ENCODE data around the gene ARHGEF28.

Gene ARHGEF28

DNA sequence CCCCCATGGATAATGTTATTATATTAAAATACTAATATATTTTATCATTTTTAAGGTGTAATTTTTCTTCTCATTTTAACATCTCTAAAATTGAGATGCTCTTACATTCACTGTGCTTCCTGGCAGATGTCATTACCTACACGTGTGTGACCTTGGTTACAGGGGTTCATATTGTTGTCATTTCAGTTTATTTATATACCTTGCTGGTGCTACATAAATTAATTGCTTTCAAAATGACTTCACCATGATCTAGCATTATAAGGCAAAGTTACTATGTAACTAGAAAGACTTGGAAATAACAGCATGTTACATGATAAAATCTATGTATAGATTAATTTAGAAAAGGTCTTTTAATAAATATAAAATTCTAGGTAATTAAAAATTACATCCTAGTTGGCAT lies 60.9 kb downstream of the ARHGEF28 start:
- no peak for DNase-seq
- intact Hi-C loops (cut with DNase I): no loop called here

DNA sequence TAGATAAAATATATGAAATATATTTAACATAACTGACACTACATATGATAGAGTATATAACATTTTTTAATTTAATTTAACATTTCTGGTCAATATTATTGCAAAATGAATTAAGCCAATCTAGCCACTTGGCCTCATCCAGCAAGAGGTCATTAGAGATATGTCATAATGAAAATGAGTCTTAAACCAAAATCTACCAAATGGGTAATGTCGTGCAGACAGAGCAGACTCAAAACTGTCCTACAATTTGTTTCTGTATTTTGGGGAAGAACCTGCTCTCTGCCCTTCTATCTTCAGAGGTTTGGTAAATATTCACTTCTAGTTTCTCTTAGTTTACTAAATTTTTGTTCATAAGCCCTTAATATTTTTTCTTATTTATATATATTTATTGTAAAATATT lies 61.4 kb downstream of the ARHGEF28 start:
- intact Hi-C loops (cut with DNase I): no loop called here
- no peak for DNase-seq

DNA sequence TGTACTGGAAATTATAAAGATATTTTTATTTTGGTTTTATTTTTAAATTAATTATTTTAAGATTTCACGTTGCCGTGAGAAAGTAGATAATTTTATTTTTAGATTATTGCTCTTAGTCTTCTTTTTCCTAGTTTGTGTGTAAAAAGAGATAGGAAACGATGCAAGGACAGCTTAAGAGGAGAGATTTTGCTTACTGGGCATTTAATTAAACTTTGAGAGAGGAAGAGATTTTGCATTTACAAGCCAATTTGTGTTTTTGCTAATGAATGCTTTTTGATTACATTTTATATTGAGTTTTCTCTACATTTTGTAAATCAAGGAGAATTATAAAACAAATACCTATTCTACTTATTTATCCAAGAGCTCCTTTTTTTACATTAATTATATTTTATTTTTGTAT lies 64.0 kb downstream of the ARHGEF28 start:
- intact Hi-C loops (cut with DNase I): no loop called here
- no peak for DNase-seq

DNA sequence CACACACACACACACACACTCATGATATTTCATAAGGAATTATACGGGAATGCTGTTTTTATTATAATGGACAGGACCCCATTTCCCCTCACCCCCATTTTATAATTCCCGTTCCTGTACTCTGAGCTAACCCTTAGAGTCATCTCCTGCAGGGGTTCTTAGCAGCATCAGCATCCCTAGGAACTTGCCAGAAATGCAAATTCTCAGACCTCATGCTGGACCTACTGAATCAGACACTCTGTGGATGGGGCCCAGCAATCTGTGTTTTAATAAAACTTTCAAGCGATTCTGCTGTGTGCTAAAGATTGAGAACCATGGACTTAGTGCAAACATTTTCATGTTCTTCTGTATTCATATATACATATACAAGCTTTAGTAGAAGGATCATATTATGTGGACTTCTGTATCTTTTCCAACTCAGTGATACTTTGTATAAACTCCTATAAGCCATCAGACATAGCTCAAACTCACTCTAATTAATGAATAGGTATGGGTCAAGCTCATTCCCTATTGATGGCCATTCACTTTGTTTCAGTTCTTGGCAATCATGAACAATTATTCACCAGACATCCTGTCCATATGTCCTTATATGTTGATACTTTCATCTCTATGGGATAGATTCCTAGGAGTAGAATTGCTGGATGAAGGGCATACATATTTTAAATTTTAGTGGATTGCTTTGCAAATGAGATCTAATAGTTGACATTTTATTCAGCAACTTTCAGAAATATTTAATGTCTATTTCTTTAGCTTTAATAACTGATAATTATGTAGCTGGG lies 65.5 kb downstream of the ARHGEF28 start:
- intact Hi-C loops (cut with DNase I): no loop called here
- no peak for DNase-seq

DNA sequence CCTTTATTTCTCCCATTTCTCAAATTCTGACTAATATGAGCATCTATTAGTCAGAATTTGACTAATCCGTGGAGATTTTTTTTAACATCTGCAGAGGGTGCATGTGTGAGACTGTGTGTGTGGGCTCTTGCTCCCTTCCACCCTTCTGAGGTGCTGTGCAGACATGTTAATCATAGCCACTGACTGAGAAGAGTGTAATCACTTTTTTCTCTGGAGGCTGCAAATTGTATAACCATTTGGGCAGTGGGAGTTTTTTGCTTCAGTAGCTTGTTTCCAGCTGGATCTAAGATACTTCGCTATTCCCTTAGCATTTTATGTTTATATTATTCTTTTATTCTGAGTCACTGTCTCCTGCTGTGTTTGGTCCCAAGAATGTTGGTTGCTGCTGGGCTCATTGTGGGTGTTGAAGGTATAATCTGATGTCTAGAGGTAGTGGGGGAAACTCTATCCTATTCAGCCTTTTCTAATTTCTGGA lies 66.2 kb downstream of the ARHGEF28 start:
- intact Hi-C loops (cut with DNase I): no loop called here
- DNase-seq: peak in 17 of 42 donors; percentile 4 to 48 (median 23)

DNA sequence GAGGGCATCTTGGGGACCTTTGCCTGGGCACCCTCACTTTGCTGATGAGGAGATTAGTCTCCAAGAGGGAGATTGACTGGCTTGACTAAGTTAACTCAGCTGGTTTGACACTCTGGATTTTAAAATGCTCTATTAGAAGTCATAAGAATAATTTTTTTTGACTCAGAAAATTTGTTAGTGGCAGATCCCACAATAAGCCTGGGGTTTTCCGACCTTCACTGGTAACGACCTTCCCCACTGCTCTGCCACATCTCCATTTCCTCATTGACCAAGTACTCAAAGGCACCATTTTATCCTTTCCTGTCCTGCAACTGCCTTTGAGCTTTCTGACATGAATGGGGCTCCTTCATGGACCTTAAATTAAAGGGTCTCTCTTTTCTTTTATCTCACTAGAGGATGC lies 67.0 kb downstream of the ARHGEF28 start:
- DNase-seq: no peak
- intact Hi-C loops (cut with DNase I): no loop called here

DNA sequence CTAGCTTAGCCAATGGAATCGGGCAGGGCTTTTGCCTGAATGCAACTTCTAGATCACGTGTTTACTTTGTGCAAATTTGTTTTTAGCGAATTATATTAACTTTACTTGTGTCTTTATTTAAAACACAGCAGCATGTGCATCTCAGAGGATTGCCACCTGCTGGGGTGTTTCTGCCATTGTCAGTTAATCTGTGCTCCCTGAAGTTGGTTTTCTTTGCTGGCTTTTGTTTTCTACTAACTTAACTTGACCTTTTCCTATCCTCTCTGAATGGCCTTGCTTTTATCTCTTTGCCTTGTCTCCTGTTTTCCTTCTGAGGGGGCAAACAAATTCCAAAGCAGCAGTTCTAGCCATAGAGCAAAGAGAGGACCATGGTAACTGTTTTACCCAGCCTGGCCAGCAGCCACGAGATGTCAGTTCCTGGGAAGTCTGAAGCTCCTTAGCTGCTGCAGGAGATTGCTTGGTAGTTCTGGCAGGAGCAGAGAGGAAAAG lies 67.6 kb downstream of the ARHGEF28 start:
- intact Hi-C loops (cut with DNase I): no loop called here
- peak in 18 of 42 donors; percentile 7 to 51 (median 21) for DNase-seq

DNA sequence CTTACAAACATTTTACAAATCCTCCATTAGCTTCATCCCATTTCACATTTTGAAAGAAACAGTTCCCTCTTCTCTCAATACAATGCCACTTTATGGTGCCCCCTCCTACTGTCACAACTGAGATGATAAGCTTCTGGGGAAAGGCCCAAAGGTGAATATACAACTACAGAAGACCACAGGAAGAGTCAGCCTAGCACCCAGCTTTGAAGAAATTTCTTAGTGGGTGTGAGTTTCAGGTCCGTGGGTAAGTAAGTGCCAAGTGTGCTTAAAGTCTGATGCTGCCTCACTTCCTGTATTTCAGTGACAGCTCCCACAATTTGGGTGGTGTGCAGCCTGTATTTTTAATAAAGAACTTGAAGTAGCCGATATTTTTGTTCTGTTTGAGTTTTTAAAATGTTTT lies 68.1 kb downstream of the ARHGEF28 start:
- intact Hi-C loops (cut with DNase I): no loop called here
- DNase-seq: no peak

DNA sequence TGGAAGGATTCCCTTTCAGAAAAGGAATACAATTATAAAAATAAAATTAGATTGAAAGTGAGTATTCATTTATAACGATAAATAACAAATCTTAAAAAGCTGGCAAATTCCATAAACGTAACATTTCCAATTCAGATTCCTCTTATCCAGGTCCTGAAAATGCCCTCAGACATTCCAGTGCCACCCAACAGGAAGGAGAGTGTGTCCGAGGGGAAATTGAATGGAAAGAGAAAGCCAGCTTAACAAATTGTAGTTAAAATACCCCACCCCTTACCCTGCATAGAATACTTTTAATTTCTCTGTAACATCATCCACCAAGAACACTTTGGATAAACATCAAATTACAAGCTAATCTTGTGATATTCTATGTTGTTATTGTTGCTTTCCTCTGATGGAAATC lies 72.0 kb downstream of the ARHGEF28 start:
- intact Hi-C loops (cut with DNase I): no loop called here
- DNase-seq: no peak

DNA sequence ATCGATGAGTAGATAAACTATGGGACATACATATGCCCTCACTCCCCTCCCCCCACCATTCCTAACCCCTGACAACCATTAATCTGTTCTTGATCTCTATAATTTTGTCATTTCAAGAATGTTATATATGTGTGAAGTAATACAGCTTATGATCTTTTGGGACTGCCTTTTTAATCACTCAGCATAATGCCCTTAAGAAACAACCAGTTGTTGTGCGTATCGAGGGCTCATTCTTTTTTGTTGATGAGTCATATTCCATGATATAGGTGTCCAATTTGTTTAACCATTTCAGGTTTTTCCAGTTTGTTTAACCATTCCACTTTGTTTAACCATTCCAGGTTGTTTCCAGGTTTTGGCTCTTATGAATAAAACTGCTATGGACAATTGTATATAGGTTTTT lies 75.6 kb downstream of the ARHGEF28 start:
- no peak for DNase-seq
- intact Hi-C loops (cut with DNase I): no loop called here

DNA sequence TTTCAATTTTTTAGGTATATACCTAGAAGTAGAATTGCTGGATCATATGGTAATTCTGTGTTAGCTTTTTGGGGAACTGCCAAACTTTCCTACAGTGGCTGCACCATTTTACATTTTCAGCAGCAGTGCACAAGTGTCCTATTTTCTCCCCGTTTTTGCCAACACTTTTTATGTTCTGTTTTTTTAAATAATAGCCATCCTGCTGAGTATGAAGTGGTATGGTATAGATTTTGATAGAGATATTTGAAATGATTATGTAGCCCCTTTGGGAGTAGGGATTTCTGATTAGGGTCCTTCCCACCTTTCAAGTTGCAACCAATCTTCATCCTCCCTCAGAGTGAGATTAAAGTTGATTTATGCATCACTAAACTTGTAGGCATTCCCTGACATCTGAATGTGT lies 76.5 kb downstream of the ARHGEF28 start:
- intact Hi-C loops (cut with DNase I): no loop called here
- DNase-seq: no peak

DNA sequence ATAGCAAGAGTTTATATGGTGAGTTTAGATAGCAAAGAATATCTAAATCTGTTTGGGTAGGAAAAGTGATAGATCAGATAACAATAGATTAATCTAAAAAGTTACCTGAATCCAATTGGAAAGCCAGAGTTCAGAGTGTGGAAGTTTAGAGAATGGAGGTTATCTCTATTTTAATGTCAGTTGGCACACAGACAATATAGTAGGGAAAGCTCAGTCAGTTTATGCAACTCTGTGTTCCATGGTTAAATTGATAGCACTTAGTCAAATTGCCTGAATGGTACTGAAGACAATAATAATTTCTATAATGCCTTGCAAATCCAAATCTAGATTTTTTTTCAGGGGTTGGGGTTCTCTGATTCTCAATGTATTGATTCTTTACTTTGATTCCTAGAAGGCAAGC lies 77.0 kb downstream of the ARHGEF28 start:
- intact Hi-C loops (cut with DNase I): no loop called here

DNA sequence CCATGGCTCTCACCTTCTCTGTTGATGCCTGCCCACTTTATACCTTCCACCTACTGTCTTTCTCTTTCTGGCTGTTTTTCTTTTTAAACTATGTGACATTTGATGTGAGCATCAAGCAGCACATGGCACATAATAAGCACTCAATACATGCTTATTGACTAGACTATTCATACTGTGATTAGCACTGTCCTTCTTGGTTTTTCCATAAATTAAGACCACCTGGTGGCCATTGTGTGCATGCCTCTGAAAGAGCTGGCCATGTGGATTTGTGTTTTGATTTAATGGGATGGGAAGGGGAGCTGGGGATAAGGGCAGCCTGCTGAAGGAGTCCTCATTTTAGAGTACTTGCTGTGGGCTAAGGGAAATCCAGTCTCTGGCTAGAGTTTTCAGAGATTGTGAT lies 79.4 kb downstream of the ARHGEF28 start:
- no peak for DNase-seq
- intact Hi-C loops (cut with DNase I): no loop called here

More for the DNA sequence above, 77.0 kb downstream of the ARHGEF28 start:
- DNase-seq: no peak

DNA sequence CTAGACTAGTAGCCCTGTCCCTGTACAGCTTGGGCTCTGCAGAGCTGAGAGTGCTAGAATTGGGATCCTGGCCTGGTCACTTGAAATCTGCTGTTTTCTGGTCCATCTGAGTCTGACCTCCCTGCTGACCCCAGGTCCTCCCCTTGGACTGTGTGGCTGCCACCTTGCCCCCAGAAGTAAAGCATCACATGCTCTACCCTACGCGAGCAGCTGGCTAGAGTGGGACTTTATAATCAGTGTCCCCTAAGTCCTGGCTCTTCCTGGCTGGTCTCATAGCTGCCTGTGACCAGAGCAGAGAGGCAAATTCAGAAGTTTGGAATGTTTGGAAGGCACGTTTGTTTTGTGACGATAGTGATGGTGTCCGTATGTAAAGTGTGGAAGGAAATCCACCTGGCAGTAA lies 81.0 kb downstream of the ARHGEF28 start:
- no peak for DNase-seq
- intact Hi-C loops (cut with DNase I): no loop called here

DNA sequence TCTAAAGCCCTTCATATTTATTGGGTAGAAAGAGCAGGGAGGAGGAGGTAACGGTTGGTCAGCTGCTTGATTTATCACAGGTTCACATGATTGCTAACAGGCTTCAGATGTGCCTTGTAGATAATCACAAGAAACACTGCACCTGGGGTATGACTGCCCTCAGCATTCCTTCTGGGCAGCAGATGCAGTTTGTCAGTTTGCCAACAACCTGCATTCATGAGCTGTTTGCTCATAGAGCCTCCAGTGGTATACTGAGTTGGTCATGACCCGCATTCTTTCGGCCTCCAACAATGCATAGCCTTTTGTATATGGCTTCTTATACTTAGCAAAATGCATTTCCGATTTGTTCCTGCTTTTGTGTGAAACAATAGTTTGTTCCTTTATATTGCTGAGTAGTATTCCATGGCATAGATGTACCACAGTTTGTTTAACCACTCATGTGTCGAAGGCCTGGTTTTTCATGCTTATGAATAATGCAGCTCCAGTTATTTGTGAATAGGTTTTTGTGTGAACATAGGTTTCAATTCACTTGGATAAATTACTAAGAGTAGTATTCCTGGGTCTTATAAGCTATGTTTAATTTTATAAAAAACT lies 83.6 kb downstream of the ARHGEF28 start:
- no peak for DNase-seq
- intact Hi-C loops (cut with DNase I): no loop called here

DNA sequence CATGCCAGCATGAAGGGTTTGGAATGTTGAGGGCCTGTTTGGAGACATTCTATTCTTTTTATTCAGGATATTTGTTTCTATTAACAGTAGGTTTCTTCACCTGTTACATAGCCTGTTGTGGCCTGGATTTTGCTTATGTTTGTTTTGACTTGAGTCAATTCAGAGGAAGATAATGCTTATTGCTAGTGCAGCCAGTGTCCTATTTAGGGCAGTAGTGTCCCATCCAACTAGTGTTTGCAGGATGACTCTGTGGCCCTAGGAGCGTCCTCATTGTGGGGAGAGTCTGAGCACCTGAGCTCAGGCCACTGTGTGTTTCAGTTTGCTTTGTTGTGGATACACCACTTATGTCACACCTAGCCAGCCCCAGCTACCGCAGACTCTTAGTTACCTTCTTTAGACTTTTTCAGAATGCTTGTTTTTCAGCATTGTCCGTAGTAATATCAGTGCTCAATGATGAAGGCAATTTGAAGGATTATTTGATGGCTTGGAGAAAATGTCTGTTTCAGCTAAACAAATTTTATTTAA lies 90.3 kb downstream of the ARHGEF28 start:
- no peak for DNase-seq

DNA sequence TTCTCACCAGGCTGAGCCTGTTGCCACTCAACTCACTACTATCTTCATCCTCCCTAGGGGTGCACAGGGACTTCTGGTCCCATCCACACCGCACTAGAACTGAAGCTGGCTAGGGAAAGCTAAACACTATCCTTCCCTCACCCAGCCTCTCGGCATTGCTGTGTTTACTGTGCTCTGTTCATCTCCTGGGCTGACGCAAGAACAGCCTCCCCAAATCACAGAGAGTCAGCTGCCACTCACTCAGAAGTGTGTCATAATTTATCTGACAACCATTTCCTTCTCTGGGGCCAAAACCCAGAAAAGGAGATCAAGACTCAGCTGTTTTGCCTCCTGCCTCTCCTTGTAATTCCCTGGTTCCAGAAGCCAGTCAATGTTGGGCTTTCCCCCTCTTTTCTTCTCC lies 92.8 kb downstream of the ARHGEF28 start:
- no peak for DNase-seq
- intact Hi-C loops (cut with DNase I): no loop called here

More for the DNA sequence above, 90.3 kb downstream of the ARHGEF28 start:
- intact Hi-C loops (cut with DNase I): no loop called here

DNA sequence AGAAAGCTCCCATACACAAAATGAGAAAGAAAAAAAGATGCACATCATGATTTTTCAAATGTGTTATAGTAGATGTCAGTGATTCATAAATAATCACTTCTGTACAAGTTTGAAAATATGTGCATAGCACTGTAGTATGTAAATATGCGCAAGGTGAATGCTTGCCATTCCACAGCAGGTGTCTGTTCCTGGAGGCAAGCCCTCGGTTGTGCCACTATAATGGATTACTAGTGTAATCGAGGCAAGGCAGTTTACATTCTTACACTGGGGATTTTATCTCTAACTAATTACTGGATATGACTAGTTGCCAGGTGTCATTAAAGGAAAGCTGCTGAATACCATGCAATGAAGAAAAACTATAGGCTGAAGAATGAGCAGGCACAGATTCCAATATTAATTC lies 93.6 kb downstream of the ARHGEF28 start:
- intact Hi-C loops (cut with DNase I): no loop called here
- DNase-seq: no peak

DNA sequence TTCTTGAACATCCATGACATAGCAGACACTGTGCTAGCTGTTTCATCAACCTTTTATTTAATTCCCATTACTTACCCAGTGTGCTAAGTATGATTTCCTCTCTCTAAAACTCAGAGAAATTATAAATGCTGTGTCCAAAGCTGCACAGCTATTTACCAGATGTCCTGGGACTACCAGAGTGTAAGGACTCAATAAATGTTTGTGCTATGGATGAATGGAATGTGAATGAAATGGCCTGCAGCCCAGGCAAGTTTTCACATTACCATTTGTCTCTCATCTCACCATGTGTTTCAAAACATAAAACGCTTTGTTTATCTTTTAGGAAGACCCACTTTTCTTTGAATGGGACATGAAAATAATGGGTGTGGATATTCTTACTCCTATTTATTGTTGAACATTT lies 96.2 kb downstream of the ARHGEF28 start:
- intact Hi-C loops (cut with DNase I): no loop called here
- peak in 1 of 42 donors; percentile 13 for DNase-seq

DNA sequence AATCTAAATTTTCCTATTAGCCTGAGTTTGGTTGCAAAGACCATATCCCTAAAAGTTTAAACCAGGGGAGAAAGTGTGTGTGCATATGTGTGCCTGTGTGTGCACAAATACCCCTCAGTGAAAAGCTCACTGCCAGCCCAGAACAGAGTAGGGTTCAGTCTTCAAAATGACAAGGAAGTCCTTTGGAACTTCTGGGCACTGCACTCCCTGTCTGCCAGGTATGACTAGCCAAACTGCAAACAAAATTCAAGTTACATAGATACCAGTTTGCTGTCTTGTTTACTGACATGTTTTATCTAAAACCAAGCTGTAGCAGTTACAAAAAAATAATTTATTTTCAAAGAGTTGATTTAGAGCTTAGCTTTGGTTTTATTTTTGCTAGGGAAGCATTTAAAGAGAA lies 100.1 kb downstream of the ARHGEF28 start:
- intact Hi-C loops (cut with DNase I): no loop called here
- DNase-seq: no peak
